Glomerular endothelial cell (primary cell): ENCODE results near the gene CALN1. TPM values are rescaled to one million over a fixed set of nuclear protein-coding genes. Genes with fewer than 3 reads are reported as not detected.

Source experiments
- DNase-seq: peaks from one replicate; pipeline ENCODE4 v3.0.0-alpha.2; 2011; ENCODE audit warnings: low read depth, low spot score; ENCODE audit errors: extremely low read depth
- total RNA-seq: library from RNA; depleted of rRNA; stranded (reverse); fragments of >200 nt; gene quantifications from 2 replicates; pipeline ENCODE4 v1.2.3, GENCODE V29; 2015

Gene CALN1
- total RNA-seq, 1 donor from 2014 or later: not detected

GRCh38 chr7:71900556-71900955 lies 511.6 kb downstream of the CALN1 start:
- DNase-seq: no peak

GRCh38 chr7:71896535-71896934 lies 515.6 kb downstream of the CALN1 start:
- no peak for DNase-seq

GRCh38 chr7:71886046-71886445 lies 526.1 kb downstream of the CALN1 start:
- DNase-seq: no peak

- no peak for DNase-seq
Observed at GRCh38 chr7:71885487-71885886, 526.7 kb downstream of the CALN1 start.

DNA sequence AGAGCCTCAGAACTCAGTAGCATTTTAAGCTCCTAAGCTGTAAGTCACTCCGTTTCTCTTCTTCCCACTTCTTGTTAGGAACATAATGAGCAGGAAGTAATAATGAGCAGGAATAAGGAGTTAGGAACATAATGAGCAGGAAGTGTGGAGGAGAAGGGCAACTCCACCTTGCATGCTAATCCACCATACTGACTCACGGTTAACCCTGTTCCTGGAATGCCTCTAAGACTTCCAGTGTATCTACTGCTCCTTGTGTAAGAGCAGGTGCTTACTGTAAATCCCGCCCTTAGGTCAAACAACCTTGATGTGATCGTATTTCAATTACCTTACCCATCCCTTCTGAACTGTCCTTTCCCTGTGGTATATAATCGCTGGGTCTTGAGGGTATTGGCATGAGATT lies 528.7 kb downstream of the CALN1 start:
- DNase-seq: no peak

DNA sequence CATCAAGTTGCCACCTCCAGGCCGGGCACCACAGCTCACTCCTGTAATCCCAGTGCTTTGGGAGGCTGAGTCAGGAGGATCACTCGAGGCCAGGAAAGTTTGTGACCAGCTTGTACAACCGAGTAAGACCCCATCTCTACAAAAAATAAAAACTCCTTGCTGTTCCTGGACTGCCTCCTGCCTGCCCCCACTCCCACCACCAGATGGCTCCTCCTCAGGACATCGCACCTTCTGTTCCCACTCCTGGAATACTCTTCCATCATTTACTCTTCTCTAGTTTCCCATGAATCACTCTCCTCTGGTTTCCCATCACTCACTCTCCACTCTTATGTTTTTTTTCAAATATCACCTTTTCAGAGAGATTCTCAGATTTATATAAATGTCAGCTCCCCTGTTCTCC lies 540.7 kb downstream of the CALN1 start:
- no peak for DNase-seq

- DNase-seq: no peak
Observed at GRCh38 chr7:71870812-71871211, 541.3 kb downstream of the CALN1 start.

DNA sequence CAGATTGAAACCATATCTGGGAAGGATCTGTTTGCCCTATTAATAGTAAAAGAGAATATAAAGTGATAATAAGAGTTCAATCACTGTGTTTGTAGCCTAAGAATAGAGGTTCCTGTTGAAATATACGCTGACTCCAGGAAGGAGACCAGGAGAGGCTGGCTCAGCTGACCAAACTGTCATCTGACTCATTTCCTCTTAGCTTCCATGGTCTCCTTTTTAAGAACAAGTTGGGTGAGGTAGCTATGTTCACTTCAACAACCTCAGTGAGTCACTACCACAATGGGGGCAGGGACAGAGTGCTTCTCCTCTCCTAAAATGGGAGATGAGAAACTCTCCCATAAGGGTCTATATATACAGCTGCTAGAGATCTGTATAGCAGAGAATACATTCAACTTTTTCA lies 543.3 kb downstream of the CALN1 start:
- DNase-seq: no peak

DNA sequence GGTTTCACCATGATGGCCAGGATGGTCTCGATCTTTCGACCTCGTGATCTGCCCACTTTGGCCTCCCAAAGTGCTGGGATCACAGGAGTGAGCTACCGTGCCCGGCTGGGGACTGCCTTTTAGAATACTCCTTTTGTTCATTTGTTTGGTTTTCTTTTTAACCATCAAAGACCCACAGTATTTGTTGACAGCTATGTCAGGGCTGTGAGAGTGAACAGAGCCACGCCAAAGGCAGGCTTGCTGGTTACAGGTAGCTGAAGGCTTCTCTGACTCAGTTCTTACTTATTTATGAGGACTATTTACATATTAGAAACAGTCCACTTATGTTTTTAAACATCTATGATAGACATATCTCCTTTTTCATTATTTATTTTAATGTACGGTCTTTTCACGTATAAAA lies 544.5 kb downstream of the CALN1 start:
- no peak for DNase-seq

DNA sequence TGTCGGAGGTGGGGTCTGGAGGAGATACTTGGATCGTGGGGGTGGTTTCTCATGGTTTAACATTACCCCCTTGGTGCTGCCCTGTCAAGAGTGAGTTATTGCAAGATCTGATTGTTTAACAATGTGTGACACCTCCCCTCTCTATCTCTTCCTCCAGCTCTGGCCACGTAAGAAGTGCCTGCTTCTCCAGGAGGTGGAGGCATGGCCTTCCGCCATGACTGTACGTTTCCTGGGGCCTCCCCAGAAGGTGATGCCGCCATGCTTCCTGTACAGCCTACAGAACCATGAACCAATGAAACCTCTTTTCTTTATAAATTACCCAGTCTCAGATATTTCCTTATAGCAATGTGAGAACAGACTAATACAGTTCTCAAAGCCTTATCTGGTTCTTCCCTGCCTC lies 547.0 kb downstream of the CALN1 start:
- DNase-seq: no peak

DNA sequence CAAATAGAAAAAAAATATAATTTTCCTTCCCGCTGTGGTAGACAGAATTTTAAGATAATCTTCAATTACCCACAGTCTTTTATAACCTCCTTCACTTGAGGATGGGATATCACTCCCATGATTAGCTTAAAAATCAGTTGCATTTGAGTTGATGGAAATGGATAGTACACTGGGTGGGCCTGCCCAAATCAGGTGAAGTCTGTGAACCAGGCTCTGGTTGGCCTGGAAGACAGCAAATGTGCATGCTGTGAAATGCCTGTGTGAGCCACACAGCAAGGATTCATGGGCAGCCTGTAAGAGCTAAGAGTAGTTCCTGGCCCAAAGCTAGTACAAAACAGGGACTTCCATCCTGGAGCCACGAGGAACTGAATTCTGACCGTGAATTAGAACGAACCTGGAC lies 548.0 kb downstream of the CALN1 start:
- no peak for DNase-seq

DNA sequence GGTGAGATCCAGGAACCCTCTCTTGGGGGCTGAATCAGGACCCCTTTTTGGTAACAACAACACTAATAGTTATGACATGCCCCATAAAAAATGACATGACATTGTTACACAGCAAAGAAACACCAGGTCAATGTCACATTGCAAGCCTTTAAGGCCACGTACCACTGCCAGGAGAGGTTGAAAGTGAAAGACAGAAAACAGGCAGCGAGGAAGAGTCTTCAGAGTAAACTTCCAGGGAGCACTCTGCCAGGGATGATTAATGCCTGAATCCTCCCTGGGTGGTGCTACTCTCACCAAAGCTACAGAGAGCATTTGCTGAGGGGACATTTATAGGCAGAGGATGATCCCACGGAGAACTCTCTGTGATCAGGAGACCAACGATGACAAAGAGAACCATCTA lies 551.6 kb downstream of the CALN1 start:
- DNase-seq: no peak

GRCh38 chr7:71857338-71857737 lies 554.8 kb downstream of the CALN1 start:
- DNase-seq: no peak

DNA sequence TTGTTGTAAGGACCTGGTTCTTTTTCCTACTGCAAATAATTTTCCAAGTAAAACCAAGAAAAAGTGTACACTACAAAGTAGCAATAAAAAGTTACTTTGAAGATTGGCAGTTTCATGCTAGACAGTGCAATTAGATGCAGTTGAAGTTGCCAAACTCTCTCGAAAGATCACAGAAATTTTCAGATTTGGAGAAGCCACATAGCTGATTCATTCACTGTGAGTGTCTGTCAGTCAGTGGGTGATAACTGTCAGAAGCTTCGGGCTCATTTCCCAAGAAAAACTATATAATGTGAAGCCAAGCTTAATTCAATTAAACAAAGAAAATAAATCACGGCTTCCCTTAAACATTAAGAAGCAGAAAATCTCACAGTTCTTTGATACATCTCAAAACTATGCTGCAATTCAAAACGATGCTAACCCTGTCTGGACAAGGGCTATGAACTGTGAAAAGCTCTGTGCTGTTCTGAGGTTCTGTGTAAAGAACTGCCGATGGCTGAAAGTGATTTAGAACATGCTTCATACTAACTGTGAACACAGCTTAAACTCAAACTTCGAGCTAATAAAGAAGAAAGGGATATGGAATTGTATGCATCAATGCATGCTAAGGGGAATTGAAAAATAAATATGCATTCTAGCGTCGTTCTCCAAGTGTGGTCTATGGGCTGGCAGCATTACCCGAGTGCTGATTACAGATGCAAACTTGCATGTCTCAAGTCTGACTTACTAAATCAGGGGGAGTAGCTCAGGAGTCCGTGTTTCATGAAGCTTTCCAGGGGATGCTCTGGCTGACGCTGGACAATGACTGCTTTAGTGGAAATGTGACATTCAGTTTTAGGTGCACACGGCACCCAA lies 557.4 kb downstream of the CALN1 start:
- DNase-seq: no peak

GRCh38 chr7:71851776-71852498 lies 560.2 kb downstream of the CALN1 start:
- DNase-seq: no peak

DNA sequence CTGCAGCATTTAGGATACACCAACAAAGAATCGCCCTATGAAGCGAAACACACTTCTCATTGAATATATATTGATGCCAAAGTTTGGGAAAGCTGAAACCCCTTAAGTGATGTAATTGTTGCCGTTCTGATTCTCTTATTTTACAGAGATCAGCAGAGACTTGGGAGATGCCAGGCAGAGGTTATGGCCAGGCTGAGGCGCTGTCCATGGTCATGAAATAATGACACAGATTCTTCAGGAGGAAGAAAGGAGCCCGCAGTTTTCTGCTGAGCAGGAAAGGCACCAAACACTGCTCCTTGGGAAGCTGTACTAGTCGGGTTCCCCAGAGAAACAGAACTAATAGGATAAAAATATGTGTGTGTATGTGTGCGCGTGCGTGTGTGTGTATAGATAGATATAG lies 566.0 kb downstream of the CALN1 start:
- DNase-seq: no peak

DNA sequence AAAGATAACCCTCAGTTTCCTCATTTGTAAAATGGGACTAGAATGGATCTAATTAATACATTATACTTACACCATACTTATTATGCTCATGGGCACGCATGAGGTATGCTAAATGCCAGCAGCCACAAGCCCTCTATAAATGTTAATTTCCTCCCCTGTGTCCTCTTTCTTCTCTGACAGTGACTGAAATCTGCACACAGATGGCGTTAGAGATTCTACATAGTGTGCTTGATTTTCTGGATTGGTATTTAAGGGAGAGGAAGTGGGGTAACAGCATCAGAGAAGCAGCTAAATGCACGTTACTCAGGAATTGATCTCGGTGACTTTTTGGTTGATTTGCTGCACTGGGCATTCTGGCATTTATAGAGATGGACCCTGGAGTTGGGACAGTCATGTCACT lies 568.5 kb downstream of the CALN1 start:
- no peak for DNase-seq

- no peak for DNase-seq
Observed at GRCh38 chr7:71842786-71843185, 569.4 kb downstream of the CALN1 start.

DNA sequence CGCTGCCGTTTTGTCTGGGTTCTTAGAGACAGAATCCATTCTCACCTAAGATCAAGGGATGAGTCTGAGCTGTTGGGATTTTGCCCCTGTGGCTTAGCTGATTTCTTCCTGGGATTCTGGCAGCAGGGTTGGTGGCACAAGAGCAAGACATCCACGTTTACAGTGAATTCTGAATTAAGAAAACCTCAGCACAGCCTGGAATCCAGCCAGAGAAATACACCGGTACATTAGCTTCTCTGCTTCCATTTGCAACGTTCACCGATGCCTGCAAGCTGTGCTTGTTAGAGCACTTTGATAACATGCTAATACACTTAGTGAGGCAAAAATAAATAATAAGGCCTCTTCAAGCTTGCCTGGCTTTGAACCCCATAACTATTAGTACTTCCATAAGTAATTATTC lies 569.8 kb downstream of the CALN1 start:
- DNase-seq: no peak

DNA sequence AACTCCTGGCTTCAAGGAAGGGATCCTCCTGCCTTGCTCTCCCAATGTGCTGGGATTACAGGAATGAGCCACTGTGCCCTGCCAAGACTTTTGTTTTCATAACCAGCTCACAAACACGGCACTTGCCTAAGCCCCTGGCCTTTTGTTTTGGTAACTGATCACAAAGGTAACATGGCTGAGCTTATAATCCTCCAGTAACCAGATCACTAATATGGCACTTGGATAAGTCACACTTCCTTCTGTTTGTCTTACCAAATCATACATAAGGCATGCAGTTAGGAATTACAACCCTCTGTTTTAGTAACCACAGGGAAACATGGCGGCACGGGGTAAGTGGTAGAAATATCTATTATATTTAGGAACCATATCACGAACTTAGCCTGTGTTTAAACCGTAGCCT lies 577.1 kb downstream of the CALN1 start:
- no peak for DNase-seq

DNA sequence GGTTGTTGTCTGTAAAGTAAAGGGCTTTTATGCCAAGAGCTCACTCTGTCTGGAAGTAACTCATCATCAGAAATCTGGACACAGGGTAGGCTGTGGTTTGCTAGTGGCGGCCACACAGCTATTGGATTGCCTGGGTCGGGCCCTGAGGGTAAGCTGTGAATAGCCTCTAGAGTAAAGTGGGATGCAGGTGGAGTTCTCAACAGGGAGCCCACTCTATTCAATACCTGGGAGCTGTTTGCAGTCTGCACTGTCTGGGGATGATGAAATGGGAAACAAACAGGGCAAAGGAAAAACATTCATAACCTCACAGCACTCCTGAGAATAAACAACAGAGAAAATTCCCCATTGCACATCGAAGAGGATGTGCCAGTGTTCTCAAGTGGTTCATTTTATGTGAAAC lies 582.6 kb downstream of the CALN1 start:
- DNase-seq: no peak

- DNase-seq: no peak
Observed at GRCh38 chr7:71828361-71828760, 583.8 kb downstream of the CALN1 start.
